GM23338 (cell line): Measurements from ENCODE around the gene TANGO6. TPM values are rescaled to one million over a fixed set of nuclear protein-coding genes. Genes with fewer than 3 reads are reported as not detected.
A peak's percentile ranks its signal among the peaks of the same experiment; 100 is the strongest.

Experiments used
- ATAC-seq: fragments of 200-7000 bp; cut with Tn5 transposase; 3 replicates; pipeline ENCODE4 v1.9.1; 2020
- DNase-seq: peaks from one replicate; pipeline ENCODE4 v3.0.0-alpha.2; 2015; ENCODE audit warnings: low spot score
- H2AFZ ChIP-seq: fragments of 200-600 bp; sonication (generic); 2 replicates; pipeline ENCODE4 v1.8.0; 2016; ENCODE audit warnings: antibody characterized with exemption, mild to moderate bottlenecking, moderate library complexity
- H3F3A ChIP-seq: fragments of 200-600 bp; sonication (generic); replicated peaks from 2 replicates; pipeline ENCODE4 v1.8.0; 2017; ENCODE audit warnings: antibody characterized with exemption, mixed run types, low read depth
- H3K27ac ChIP-seq: fragments of 200-600 bp; sonication (generic); 2 replicates; pipeline ENCODE4 v1.6.1; 2016; ENCODE audit warnings: low read depth
- H3K27me3 ChIP-seq: fragments of 200-600 bp; sonication (generic); 2 replicates; pipeline ENCODE4 v1.8.0; 2016; ENCODE audit warnings: mild to moderate bottlenecking, mixed run types, moderate library complexity; ENCODE audit not compliant: insufficient read depth
- H3K36me3 ChIP-seq: fragments of 200-600 bp; sonication (generic); 2 replicates; pipeline ENCODE4 v1.8.0; 2016; ENCODE audit warnings: mild to moderate bottlenecking; ENCODE audit not compliant: insufficient read depth
- H3K4me1 ChIP-seq: fragments of 200-600 bp; sonication (generic); 2 replicates; pipeline ENCODE4 v1.8.0; 2016; ENCODE audit warnings: mild to moderate bottlenecking, moderate library complexity; ENCODE audit not compliant: insufficient read depth
- H3K4me2 ChIP-seq: fragments of 200-600 bp; sonication (generic); 2 replicates; pipeline ENCODE4 v1.7.1; 2017; ENCODE audit warnings: mixed run types
- H3K4me3 ChIP-seq: fragments of 200-600 bp; sonication (generic); 2 replicates; pipeline ENCODE4 v1.6.1; 2016; ENCODE audit warnings: mixed run types
- H3K79me2 ChIP-seq: fragments of 200-600 bp; sonication (generic); replicated peaks from 2 replicates; pipeline ENCODE4 v1.8.0; 2017; ENCODE audit warnings: mild to moderate bottlenecking; ENCODE audit not compliant: insufficient read depth
- H3K9me2 ChIP-seq: fragments of 200-600 bp; sonication (generic); 2 replicates; pipeline ENCODE4 v1.8.0; 2017; ENCODE audit not compliant: insufficient read depth
- H4K20me1 ChIP-seq: fragments of 200-600 bp; sonication (generic); replicated peaks from 2 replicates; pipeline ENCODE4 v1.8.0; 2017; ENCODE audit warnings: mild to moderate bottlenecking; ENCODE audit not compliant: insufficient read depth
- H3K27ac Mint-ChIP-seq: 2 replicates; pipeline ENCODE4 v1.8.0; 2020; ENCODE audit warnings: inconsistent platforms, mild to moderate bottlenecking, moderate library complexity, mixed read lengths
- H3K27me3 Mint-ChIP-seq: 3 replicates; pipeline ENCODE4 v1.8.0; 2022; ENCODE audit warnings: low read depth, mild to moderate bottlenecking, moderate library complexity, mixed read lengths, inconsistent platforms; ENCODE audit not compliant: insufficient read depth, poor library complexity
- H3K36me3 Mint-ChIP-seq: 3 replicates; pipeline ENCODE4 v1.8.0; 2021; ENCODE audit warnings: low read depth, mild to moderate bottlenecking, inconsistent platforms, moderate library complexity, mixed read lengths
- H3K4me1 Mint-ChIP-seq: 3 replicates; pipeline ENCODE4 v1.8.0; 2020; ENCODE audit warnings: mild to moderate bottlenecking, inconsistent platforms, mixed read lengths
- H3K4me3 Mint-ChIP-seq: 3 replicates; pipeline ENCODE4 v1.8.0; 2021; ENCODE audit warnings: moderate library complexity, mild to moderate bottlenecking, inconsistent platforms, mixed read lengths
- H3K9me3 Mint-ChIP-seq: 3 replicates; pipeline ENCODE4 v1.8.0; 2020; ENCODE audit warnings: moderate library complexity, mild to moderate bottlenecking, inconsistent platforms, mixed read lengths
- CREB1 ChIP-seq: fragments of 250-450 bp; sonication (Bioruptor Pico); IDR thresholded peaks from 2 replicates; pipeline ENCODE4 v1.5.0; 2020; ENCODE audit warnings: low read depth, mild to moderate bottlenecking, moderate library complexity
- EZH2 ChIP-seq: fragments of 200-600 bp; sonication (generic); IDR thresholded peaks from one replicate; pipeline ENCODE4 v1.8.0; 2017; ENCODE audit warnings: antibody characterized with exemption, mild to moderate bottlenecking, low read depth; ENCODE audit not compliant: unreplicated experiment
- POLR2AphosphoS5 ChIP-seq: IDR thresholded peaks from 2 replicates; pipeline ENCODE4 v1.6.1; 2016; ENCODE audit warnings: antibody characterized with exemption, low read depth
- long read RNA-seq: library from polyadenylated mRNA; unstranded; transcript quantifications from one replicate; pipeline ENCODE4 v2.0.0, GENCODE V29; 2020; ENCODE audit not compliant: unreplicated experiment
- polyA plus RNA-seq: library from polyadenylated mRNA; unstranded; fragments of >200 nt; fragmentation: Nextera tagmentation; extraction: Ambion mirVana; gene quantifications from 2 replicates; pipeline ENCODE4 v1.2.1, GENCODE V29; 2016
- total RNA-seq: library from RNA; depleted of rRNA; stranded (reverse); fragments of >200 nt; shearing (Covaris generic); gene quantifications from 2 replicates; pipeline ENCODE4 v1.2.3, GENCODE V29; 2014; rRNA removed
- TF ChIP-seq, protein P1 (sequence below): IDR thresholded peaks from 2 replicates; pipeline ENCODE4 v1.6.1; 2016; ENCODE audit warnings: antibody characterized with exemption
- TF ChIP-seq, protein P2 (sequence below): fragments of 250-450 bp; sonication (Bioruptor Pico); IDR thresholded peaks from 2 replicates; pipeline ENCODE4 v1.5.0; 2020; ENCODE audit warnings: mild to moderate bottlenecking, moderate library complexity
- TF ChIP-seq, protein P3 (sequence below), 2 experiments: fragments of 200-600 bp in 1 of 2; sonication (generic) in 1 of 2; conservative IDR thresholded peaks; 2 replicates each; pipeline versions ENCODE4 v1.5.1 to v1.6.1; 2016 to 2017; ENCODE audit warnings: antibody characterized with exemption in 2 of 2, low read depth in 2 of 2, mild to moderate bottlenecking in 2 of 2, moderate library complexity in 1 of 2

The TANGO6 gene
- total RNA-seq (18.8 and 23.2 TPM in 2 replicates), polyA plus RNA-seq (5.5 and 7.2 TPM in 2 replicates)
- long read RNA-seq, full-length matches to known transcripts: 5 of 8 reads
- long read RNA-seq, partial matches to known transcripts: 0 of 8 reads
- long read RNA-seq, other reads (novel, unspliced or antisense): 3 of 8 reads

DNA sequence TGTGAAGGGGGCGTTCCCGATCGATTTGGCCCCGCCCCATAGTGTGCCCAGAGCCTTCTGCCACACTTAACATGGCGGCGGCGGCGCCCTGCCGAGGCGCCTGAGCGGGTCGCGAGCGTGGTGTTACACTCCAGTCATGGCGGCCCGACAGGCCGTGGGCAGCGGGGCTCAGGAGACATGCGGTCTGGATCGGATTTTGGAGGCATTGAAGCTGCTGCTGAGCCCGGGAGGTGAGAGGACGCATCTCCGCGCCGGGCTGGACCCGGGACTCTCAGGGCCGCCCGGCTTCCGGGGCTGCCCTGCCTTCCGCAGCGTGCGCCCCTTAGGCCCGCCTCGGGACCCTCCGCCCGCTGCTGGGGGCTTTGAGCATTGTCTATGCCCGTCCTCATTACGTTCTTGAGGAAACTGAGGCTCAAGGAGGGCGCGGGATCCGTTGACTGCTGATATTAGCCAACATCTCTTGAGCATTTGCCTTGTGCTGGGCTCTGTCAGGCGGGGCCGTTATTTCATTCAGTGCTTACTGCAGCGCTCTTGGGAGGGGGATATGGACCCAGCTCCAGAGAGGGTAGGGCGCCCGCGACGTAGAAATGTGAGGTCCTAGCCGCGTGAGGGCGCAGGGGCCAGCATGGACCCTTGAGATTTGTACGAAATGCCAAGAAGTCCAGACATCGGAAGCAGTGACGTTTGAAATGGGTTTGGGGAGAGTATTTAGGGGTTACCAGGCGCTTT lies at the start of gene TANGO6:
Gene TANGO6, plus strand, starts transcription at position 50 of the 729 bp plus-strand sequence. Its CDS starts 87 bp downstream, at position 137.
- TF ChIP-seq EZH2: no peak
- TF ChIP-seq, protein P1, sequence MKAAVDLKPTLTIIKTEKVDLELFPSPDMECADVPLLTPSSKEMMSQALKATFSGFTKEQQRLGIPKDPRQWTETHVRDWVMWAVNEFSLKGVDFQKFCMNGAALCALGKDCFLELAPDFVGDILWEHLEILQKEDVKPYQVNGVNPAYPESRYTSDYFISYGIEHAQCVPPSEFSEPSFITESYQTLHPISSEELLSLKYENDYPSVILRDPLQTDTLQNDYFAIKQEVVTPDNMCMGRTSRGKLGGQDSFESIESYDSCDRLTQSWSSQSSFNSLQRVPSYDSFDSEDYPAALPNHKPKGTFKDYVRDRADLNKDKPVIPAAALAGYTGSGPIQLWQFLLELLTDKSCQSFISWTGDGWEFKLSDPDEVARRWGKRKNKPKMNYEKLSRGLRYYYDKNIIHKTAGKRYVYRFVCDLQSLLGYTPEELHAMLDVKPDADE: 0 out of 2 replicates have a peak, but pooled peaks have one; percentile 45
- TF ChIP-seq, protein P2, sequence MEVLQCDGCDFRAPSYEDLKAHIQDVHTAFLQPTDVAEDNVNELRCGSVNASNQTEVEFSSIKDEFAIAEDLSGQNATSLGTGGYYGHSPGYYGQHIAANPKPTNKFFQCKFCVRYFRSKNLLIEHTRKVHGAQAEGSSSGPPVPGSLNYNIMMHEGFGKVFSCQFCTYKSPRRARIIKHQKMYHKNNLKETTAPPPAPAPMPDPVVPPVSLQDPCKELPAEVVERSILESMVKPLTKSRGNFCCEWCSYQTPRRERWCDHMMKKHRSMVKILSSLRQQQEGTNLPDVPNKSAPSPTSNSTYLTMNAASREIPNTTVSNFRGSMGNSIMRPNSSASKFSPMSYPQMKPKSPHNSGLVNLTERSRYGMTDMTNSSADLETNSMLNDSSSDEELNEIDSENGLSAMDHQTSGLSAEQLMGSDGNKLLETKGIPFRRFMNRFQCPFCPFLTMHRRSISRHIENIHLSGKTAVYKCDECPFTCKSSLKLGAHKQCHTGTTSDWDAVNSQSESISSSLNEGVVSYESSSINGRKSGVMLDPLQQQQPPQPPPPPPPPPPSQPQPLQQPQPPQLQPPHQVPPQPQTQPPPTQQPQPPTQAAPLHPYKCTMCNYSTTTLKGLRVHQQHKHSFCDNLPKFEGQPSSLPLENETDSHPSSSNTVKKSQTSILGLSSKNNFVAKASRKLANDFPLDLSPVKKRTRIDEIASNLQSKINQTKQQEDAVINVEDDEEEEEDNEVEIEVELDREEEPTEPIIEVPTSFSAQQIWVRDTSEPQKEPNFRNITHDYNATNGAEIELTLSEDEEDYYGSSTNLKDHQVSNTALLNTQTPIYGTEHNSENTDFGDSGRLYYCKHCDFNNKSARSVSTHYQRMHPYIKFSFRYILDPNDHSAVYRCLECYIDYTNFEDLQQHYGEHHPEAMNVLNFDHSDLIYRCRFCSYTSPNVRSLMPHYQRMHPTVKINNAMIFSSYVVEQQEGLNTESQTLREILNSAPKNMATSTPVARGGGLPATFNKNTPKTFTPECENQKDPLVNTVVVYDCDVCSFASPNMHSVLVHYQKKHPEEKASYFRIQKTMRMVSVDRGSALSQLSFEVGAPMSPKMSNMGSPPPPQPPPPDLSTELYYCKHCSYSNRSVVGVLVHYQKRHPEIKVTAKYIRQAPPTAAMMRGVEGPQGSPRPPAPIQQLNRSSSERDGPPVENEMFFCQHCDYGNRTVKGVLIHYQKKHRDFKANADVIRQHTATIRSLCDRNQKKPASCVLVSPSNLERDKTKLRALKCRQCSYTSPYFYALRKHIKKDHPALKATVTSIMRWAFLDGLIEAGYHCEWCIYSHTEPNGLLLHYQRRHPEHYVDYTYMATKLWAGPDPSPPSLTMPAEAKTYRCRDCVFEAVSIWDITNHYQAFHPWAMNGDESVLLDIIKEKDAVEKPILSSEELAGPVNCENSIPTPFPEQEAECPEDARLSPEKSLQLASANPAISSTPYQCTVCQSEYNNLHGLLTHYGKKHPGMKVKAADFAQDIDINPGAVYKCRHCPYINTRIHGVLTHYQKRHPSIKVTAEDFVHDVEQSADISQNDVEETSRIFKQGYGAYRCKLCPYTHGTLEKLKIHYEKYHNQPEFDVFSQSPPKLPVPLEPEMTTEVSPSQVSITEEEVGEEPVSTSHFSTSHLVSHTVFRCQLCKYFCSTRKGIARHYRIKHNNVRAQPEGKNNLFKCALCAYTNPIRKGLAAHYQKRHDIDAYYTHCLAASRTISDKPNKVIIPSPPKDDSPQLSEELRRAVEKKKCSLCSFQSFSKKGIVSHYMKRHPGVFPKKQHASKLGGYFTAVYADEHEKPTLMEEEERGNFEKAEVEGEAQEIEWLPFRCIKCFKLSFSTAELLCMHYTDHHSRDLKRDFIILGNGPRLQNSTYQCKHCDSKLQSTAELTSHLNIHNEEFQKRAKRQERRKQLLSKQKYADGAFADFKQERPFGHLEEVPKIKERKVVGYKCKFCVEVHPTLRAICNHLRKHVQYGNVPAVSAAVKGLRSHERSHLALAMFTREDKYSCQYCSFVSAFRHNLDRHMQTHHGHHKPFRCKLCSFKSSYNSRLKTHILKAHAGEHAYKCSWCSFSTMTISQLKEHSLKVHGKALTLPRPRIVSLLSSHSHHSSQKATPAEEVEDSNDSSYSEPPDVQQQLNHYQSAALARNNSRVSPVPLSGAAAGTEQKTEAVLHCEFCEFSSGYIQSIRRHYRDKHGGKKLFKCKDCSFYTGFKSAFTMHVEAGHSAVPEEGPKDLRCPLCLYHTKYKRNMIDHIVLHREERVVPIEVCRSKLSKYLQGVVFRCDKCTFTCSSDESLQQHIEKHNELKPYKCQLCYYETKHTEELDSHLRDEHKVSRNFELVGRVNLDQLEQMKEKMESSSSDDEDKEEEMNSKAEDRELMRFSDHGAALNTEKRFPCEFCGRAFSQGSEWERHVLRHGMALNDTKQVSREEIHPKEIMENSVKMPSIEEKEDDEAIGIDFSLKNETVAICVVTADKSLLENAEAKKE: no peak
- TF ChIP-seq CREB1: peak; percentile 72
- TF ChIP-seq, protein P3, sequence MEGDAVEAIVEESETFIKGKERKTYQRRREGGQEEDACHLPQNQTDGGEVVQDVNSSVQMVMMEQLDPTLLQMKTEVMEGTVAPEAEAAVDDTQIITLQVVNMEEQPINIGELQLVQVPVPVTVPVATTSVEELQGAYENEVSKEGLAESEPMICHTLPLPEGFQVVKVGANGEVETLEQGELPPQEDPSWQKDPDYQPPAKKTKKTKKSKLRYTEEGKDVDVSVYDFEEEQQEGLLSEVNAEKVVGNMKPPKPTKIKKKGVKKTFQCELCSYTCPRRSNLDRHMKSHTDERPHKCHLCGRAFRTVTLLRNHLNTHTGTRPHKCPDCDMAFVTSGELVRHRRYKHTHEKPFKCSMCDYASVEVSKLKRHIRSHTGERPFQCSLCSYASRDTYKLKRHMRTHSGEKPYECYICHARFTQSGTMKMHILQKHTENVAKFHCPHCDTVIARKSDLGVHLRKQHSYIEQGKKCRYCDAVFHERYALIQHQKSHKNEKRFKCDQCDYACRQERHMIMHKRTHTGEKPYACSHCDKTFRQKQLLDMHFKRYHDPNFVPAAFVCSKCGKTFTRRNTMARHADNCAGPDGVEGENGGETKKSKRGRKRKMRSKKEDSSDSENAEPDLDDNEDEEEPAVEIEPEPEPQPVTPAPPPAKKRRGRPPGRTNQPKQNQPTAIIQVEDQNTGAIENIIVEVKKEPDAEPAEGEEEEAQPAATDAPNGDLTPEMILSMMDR (conservative IDR thresholded peaks at IDR 0.05; ENCODE audit: low read depth in 2 of 2): peak; percentile 65 to 74
- peak; percentile 85 for TF ChIP-seq POLR2AphosphoS5

More for the DNA sequence above, at the start of gene TANGO6:
- Histone ChIP-seq H3K9me2 (no peaks in the 10 kb centered on the region), H4K20me1 (no peaks in the 10 kb centered on the region), H3K27me3 (no peaks in the 10 kb centered on the region), H3F3A (no peaks in the 10 kb centered on the region), H3K4me1 (peaks cover 4% of the 10 kb centered on the region), H2AFZ (peak within 1 kb of the TSS; percentile 97), H3K36me3 (no peaks in the 10 kb centered on the region), H3K79me2 (peaks cover 17% of the 10 kb centered on the region), H3K4me3 (peak within 1 kb of the TSS; percentile 91), H3K4me2 (peak within 1 kb of the TSS; percentile 83), H3K27ac (peak within 1 kb of the TSS; percentile 72)
- H3K27me3 Mint-ChIP-seq: peaks cover 8% of the 10 kb centered on the region
- peak within 1 kb of the TSS; percentile 82 for H3K27ac Mint-ChIP-seq
- H3K4me3 Mint-ChIP-seq: peak within 1 kb of the TSS; percentile 78
- peak; percentile 95 for ATAC-seq
- no peaks in the 10 kb centered on the region for H3K36me3 Mint-ChIP-seq
- no peaks in the 10 kb centered on the region; the same call in 2 of the 3 replicates for H3K9me3 Mint-ChIP-seq
- DNase-seq: peak; percentile 96
- H3K4me1 Mint-ChIP-seq: peaks cover 14% of the 10 kb centered on the region
